Measurements from ENCODE around the gene ABHD3.
"Not testable (repeated sequence)": the region's sequence is repeated elsewhere in the genome, so short reads cannot be mapped to it uniquely, and the experiment has no call there.

Gene ABHD3

GRCh38 chr18:21702602-21703001, 2.0 kb downstream of the ABHD3 start:
- peak in 1 of 3 experiments; percentile 39 for DNase-seq

- no peak for DNase-seq
These were observed 3.0 kb downstream of the ABHD3 start for GRCh38 chr18:21701621-21702020.

GRCh38 chr18:21700528-21701075, 4.0 kb downstream of the ABHD3 start:
- no peak for DNase-seq

GRCh38 chr18:21693322-21693721, 11.3 kb downstream of the ABHD3 start:
- no peak for DNase-seq

GRCh38 chr18:21689736-21690135, 14.8 kb downstream of the ABHD3 start:
- DNase-seq, result no peak

GRCh38 chr18:21686282-21687105, 18.1 kb downstream of the ABHD3 start:
- peak in 1 of 3 experiments; percentile 1 for DNase-seq

- DNase-seq, result peak in 1 of 3 experiments; percentile 5
These were observed 19.0 kb downstream of the ABHD3 start for GRCh38 chr18:21685556-21685981.

- no peak for DNase-seq
These were observed 19.8 kb downstream of the ABHD3 start for GRCh38 chr18:21684731-21685130.

GRCh38 chr18:21682371-21683051, 22.1 kb downstream of the ABHD3 start:
- no peak for DNase-seq

GRCh38 chr18:21680161-21680560, 24.4 kb downstream of the ABHD3 start:
- DNase-seq, result no peak

- no peak for DNase-seq
These were observed 25.7 kb downstream of the ABHD3 start for GRCh38 chr18:21678859-21679258.

- DNase-seq, result not testable (repeated sequence)
These were observed 29.2 kb downstream of the ABHD3 start for GRCh38 chr18:21675354-21675753.

- peak in 2 of 3 experiments; percentile 11 to 49 for DNase-seq
These were observed 31.9 kb downstream of the ABHD3 start for GRCh38 chr18:21672521-21673267.

- peak in 1 of 3 experiments; percentile 1 for DNase-seq
These were observed 34.8 kb downstream of the ABHD3 start for GRCh38 chr18:21669736-21670285.

GRCh38 chr18:21664069-21664468, 40.5 kb downstream of the ABHD3 start:
- no peak for DNase-seq

GRCh38 chr18:21663578-21663977, 41.0 kb downstream of the ABHD3 start:
- no peak for DNase-seq

GRCh38 chr18:21662581-21662980, 42.0 kb downstream of the ABHD3 start:
- no peak for DNase-seq

- no peak for DNase-seq
These were observed 44.5 kb downstream of the ABHD3 start for GRCh38 chr18:21660078-21660477.

- no peak for DNase-seq
These were observed 48.2 kb downstream of the ABHD3 start for GRCh38 chr18:21656402-21656801.

GRCh38 chr18:21653361-21653760, 51.2 kb downstream of the ABHD3 start:
- no peak for DNase-seq

- DNase-seq, result no peak
These were observed 52.5 kb downstream of the ABHD3 start for GRCh38 chr18:21652073-21652472.

- DNase-seq, result no peak
These were observed 54.3 kb downstream of the ABHD3 start for GRCh38 chr18:21650311-21650710.

- not testable (repeated sequence) for DNase-seq
These were observed 64.2 kb downstream of the ABHD3 start for GRCh38 chr18:21640375-21640774.
